Measurements from ENCODE around the gene HOXA6.

DNA sequence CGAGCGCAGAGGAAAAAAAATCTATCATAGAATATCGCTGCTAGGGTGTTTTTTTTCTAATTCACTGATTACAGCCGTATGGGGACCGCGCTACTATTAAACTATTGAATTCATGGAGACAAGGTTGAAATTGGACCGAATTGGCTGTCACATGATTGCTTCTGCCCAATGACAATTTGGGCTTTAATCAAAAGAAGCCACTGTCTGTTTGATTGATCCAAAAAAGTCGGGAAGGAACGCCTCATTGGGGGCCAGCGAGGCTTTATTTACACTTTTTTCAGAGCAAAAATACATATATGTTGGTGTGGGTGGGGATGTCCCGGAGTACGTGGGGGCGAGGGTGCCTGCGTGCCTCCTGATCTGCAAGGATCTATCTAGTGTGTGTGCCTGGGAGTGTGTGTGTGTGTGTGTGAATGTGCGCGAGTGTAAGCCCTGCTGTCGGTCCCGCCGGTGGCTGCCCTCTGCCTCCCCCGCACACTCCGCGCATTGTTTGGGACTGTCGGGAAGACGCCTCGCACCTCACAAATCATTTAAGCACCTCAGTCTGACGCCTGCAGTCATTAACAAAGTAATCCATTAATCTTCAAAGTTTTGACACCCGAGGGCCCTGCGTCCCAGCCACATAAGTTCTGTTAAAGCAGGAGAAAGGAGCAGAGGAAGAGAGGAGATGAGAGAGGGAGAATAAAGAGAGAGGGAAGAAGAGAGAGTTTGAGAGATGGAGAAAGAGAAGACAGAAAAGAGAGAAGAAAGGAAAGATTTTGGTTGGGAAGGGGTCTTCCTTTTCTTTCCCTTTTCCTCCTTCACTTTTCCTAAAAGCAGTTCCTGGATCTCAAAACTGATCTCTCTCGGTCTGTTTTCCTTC, 44.8 kb downstream of the HOXA6 start, which contains the start of gene HOXA2:
- TF ChIP-seq, protein P1, sequence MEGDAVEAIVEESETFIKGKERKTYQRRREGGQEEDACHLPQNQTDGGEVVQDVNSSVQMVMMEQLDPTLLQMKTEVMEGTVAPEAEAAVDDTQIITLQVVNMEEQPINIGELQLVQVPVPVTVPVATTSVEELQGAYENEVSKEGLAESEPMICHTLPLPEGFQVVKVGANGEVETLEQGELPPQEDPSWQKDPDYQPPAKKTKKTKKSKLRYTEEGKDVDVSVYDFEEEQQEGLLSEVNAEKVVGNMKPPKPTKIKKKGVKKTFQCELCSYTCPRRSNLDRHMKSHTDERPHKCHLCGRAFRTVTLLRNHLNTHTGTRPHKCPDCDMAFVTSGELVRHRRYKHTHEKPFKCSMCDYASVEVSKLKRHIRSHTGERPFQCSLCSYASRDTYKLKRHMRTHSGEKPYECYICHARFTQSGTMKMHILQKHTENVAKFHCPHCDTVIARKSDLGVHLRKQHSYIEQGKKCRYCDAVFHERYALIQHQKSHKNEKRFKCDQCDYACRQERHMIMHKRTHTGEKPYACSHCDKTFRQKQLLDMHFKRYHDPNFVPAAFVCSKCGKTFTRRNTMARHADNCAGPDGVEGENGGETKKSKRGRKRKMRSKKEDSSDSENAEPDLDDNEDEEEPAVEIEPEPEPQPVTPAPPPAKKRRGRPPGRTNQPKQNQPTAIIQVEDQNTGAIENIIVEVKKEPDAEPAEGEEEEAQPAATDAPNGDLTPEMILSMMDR (IDR thresholded peaks at IDR 0.05 in 2 of 3, conservative IDR thresholded peaks at IDR 0.05 in 1 of 3; ENCODE audit: control insufficient read depth in 2 of 3, extremely low read depth in 1 of 3, insufficient read depth in 1 of 3, low read depth in 3 of 3, low read length in 3 of 3) = no peak
- TF ChIP-seq, protein P2, sequence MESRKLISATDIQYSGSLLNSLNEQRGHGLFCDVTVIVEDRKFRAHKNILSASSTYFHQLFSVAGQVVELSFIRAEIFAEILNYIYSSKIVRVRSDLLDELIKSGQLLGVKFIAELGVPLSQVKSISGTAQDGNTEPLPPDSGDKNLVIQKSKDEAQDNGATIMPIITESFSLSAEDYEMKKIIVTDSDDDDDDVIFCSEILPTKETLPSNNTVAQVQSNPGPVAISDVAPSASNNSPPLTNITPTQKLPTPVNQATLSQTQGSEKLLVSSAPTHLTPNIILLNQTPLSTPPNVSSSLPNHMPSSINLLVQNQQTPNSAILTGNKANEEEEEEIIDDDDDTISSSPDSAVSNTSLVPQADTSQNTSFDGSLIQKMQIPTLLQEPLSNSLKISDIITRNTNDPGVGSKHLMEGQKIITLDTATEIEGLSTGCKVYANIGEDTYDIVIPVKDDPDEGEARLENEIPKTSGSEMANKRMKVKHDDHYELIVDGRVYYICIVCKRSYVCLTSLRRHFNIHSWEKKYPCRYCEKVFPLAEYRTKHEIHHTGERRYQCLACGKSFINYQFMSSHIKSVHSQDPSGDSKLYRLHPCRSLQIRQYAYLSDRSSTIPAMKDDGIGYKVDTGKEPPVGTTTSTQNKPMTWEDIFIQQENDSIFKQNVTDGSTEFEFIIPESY (IDR thresholded peaks at IDR 0.05) = no peak
- TF ChIP-seq ETV6 (conservative IDR thresholded peaks at IDR 0.05 in 1 of 2, IDR thresholded peaks at IDR 0.05 in 1 of 2; ENCODE audit: borderline replicate concordance in 1 of 2, low read depth in 1 of 2) (no peak), CBX5 (IDR thresholded peaks at IDR 0.05; ENCODE audit: low read depth) (no peak), EGR1 (IDR thresholded peaks at IDR 0.05; ENCODE audit: borderline replicate concordance in 1 of 2, low read depth in 2 of 2, low read length in 2 of 2) (no peak), YY1 (IDR thresholded peaks at IDR 0.05; ENCODE audit: low read depth, low read length) (no peak), SP1 (IDR thresholded peaks at IDR 0.05; ENCODE audit: low read depth, low read length) (no peak), RCOR1 (conservative IDR thresholded peaks at IDR 0.05; ENCODE audit: low read depth, low read length) (no peak), RBBP5 (conservative IDR thresholded peaks at IDR 0.05) (no peak)
- TF ChIP-seq, protein P3, sequence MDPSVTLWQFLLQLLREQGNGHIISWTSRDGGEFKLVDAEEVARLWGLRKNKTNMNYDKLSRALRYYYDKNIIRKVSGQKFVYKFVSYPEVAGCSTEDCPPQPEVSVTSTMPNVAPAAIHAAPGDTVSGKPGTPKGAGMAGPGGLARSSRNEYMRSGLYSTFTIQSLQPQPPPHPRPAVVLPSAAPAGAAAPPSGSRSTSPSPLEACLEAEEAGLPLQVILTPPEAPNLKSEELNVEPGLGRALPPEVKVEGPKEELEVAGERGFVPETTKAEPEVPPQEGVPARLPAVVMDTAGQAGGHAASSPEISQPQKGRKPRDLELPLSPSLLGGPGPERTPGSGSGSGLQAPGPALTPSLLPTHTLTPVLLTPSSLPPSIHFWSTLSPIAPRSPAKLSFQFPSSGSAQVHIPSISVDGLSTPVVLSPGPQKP (IDR thresholded peaks at IDR 0.05; ENCODE audit: low read depth, low read length) = no peak

All from GM12878 (cell line).